GM23338 (cell line): ENCODE measurements around the gene ZHX3. TPM values are rescaled to one million over a fixed set of nuclear protein-coding genes. Genes with fewer than 3 reads are reported as not detected.

Experiments
- ATAC-seq: fragments of 200-7000 bp; cut with Tn5 transposase; 3 replicates; pipeline ENCODE4 v1.9.1; 2020
- DNase-seq: peaks from one replicate; pipeline ENCODE4 v3.0.0-alpha.2; 2015; ENCODE audit warnings: low spot score
- H2AFZ ChIP-seq: fragments of 200-600 bp; sonication (generic); 2 replicates; pipeline ENCODE4 v1.8.0; 2016; ENCODE audit warnings: antibody characterized with exemption, mild to moderate bottlenecking, moderate library complexity
- H3F3A ChIP-seq: fragments of 200-600 bp; sonication (generic); replicated peaks from 2 replicates; pipeline ENCODE4 v1.8.0; 2017; ENCODE audit warnings: antibody characterized with exemption, mixed run types, low read depth
- H3K27ac ChIP-seq: fragments of 200-600 bp; sonication (generic); 2 replicates; pipeline ENCODE4 v1.6.1; 2016; ENCODE audit warnings: low read depth
- H3K27me3 ChIP-seq: fragments of 200-600 bp; sonication (generic); 2 replicates; pipeline ENCODE4 v1.8.0; 2016; ENCODE audit warnings: mild to moderate bottlenecking, mixed run types, moderate library complexity; ENCODE audit not compliant: insufficient read depth
- H3K36me3 ChIP-seq: fragments of 200-600 bp; sonication (generic); 2 replicates; pipeline ENCODE4 v1.8.0; 2016; ENCODE audit warnings: mild to moderate bottlenecking; ENCODE audit not compliant: insufficient read depth
- H3K4me1 ChIP-seq: fragments of 200-600 bp; sonication (generic); 2 replicates; pipeline ENCODE4 v1.8.0; 2016; ENCODE audit warnings: mild to moderate bottlenecking, moderate library complexity; ENCODE audit not compliant: insufficient read depth
- H3K4me2 ChIP-seq: fragments of 200-600 bp; sonication (generic); 2 replicates; pipeline ENCODE4 v1.7.1; 2017; ENCODE audit warnings: mixed run types
- H3K4me3 ChIP-seq: fragments of 200-600 bp; sonication (generic); 2 replicates; pipeline ENCODE4 v1.6.1; 2016; ENCODE audit warnings: mixed run types
- H3K79me2 ChIP-seq: fragments of 200-600 bp; sonication (generic); replicated peaks from 2 replicates; pipeline ENCODE4 v1.8.0; 2017; ENCODE audit warnings: mild to moderate bottlenecking; ENCODE audit not compliant: insufficient read depth
- H3K9me2 ChIP-seq: fragments of 200-600 bp; sonication (generic); 2 replicates; pipeline ENCODE4 v1.8.0; 2017; ENCODE audit not compliant: insufficient read depth
- H4K20me1 ChIP-seq: fragments of 200-600 bp; sonication (generic); replicated peaks from 2 replicates; pipeline ENCODE4 v1.8.0; 2017; ENCODE audit warnings: mild to moderate bottlenecking; ENCODE audit not compliant: insufficient read depth
- H3K27ac Mint-ChIP-seq: 2 replicates; pipeline ENCODE4 v1.8.0; 2020; ENCODE audit warnings: inconsistent platforms, mild to moderate bottlenecking, moderate library complexity, mixed read lengths
- H3K27me3 Mint-ChIP-seq: 3 replicates; pipeline ENCODE4 v1.8.0; 2022; ENCODE audit warnings: low read depth, mild to moderate bottlenecking, moderate library complexity, mixed read lengths, inconsistent platforms; ENCODE audit not compliant: insufficient read depth, poor library complexity
- H3K36me3 Mint-ChIP-seq: 3 replicates; pipeline ENCODE4 v1.8.0; 2021; ENCODE audit warnings: low read depth, mild to moderate bottlenecking, inconsistent platforms, moderate library complexity, mixed read lengths
- H3K4me1 Mint-ChIP-seq: 3 replicates; pipeline ENCODE4 v1.8.0; 2020; ENCODE audit warnings: mild to moderate bottlenecking, inconsistent platforms, mixed read lengths
- H3K4me3 Mint-ChIP-seq: 3 replicates; pipeline ENCODE4 v1.8.0; 2021; ENCODE audit warnings: moderate library complexity, mild to moderate bottlenecking, inconsistent platforms, mixed read lengths
- H3K9me3 Mint-ChIP-seq: 3 replicates; pipeline ENCODE4 v1.8.0; 2020; ENCODE audit warnings: moderate library complexity, mild to moderate bottlenecking, inconsistent platforms, mixed read lengths
- CREB1 ChIP-seq: fragments of 250-450 bp; sonication (Bioruptor Pico); IDR thresholded peaks from 2 replicates; pipeline ENCODE4 v1.5.0; 2020; ENCODE audit warnings: low read depth, mild to moderate bottlenecking, moderate library complexity
- JUNB ChIP-seq: IDR thresholded peaks from one replicate; pipeline ENCODE4 v1.6.1; 2016; ENCODE audit warnings: antibody characterized with exemption; ENCODE audit not compliant: unreplicated experiment
- NANOG ChIP-seq: IDR thresholded peaks from 2 replicates; pipeline ENCODE4 v1.6.1; 2016; ENCODE audit warnings: antibody characterized with exemption, borderline replicate concordance
- REST ChIP-seq: IDR thresholded peaks from one replicate; pipeline ENCODE4 v1.6.1; 2018; ENCODE audit warnings: antibody characterized with exemption; ENCODE audit not compliant: unreplicated experiment
- STAT1 ChIP-seq: IDR thresholded peaks from one replicate; pipeline ENCODE4 v1.6.1; 2016; ENCODE audit warnings: antibody characterized with exemption; ENCODE audit not compliant: unreplicated experiment
- ZNF114 ChIP-seq: fragments of 250-450 bp; sonication (Bioruptor Pico); IDR thresholded peaks from 2 replicates; pipeline ENCODE4 v1.5.0; 2020; ENCODE audit warnings: mild to moderate bottlenecking, moderate library complexity
- ZNF331 ChIP-seq: fragments of 250-450 bp; sonication (Bioruptor Pico); IDR thresholded peaks from 2 replicates; pipeline ENCODE4 v1.5.0; 2020; ENCODE audit warnings: low read depth, mild to moderate bottlenecking, moderate library complexity
- ZNF462 ChIP-seq: fragments of 250-450 bp; sonication (Bioruptor Pico); IDR thresholded peaks from 2 replicates; pipeline ENCODE4 v1.5.0; 2020; ENCODE audit warnings: mild to moderate bottlenecking, moderate library complexity
- polyA plus RNA-seq: library from polyadenylated mRNA; unstranded; fragments of >200 nt; fragmentation: Nextera tagmentation; extraction: Ambion mirVana; gene quantifications from 2 replicates; pipeline ENCODE4 v1.2.1, GENCODE V29; 2016
- total RNA-seq: library from RNA; depleted of rRNA; stranded (reverse); fragments of >200 nt; shearing (Covaris generic); gene quantifications from 2 replicates; pipeline ENCODE4 v1.2.3, GENCODE V29; 2014
- TF ChIP-seq, protein P1 (sequence below): IDR thresholded peaks from 2 replicates; pipeline ENCODE4 v1.6.1; 2016; ENCODE audit warnings: antibody characterized with exemption

ZHX3 gene
- total and polyA plus RNA-seq, 2 experiments from 2014 or later, result 1.7 to 2.8 TPM

- H3K27me3 ChIP-seq, result no peaks in the 10 kb centered on the region
- no peak overlapping the region for H3K27ac ChIP-seq
- H3K27me3 Mint-ChIP-seq, result no peaks in the 10 kb centered on the region
- ATAC-seq (no peak), DNase-seq (no peak)
- TF ChIP-seq ZNF331 (CRISPR knock-in tag) (no peak), CREB1 (no peak), ZNF462 (CRISPR knock-in tag) (no peak), ZNF114 (CRISPR knock-in tag) (no peak), JUNB (no peak), NANOG (no peak), REST (no peak), STAT1 (no peak)
- TF ChIP-seq, protein P1, sequence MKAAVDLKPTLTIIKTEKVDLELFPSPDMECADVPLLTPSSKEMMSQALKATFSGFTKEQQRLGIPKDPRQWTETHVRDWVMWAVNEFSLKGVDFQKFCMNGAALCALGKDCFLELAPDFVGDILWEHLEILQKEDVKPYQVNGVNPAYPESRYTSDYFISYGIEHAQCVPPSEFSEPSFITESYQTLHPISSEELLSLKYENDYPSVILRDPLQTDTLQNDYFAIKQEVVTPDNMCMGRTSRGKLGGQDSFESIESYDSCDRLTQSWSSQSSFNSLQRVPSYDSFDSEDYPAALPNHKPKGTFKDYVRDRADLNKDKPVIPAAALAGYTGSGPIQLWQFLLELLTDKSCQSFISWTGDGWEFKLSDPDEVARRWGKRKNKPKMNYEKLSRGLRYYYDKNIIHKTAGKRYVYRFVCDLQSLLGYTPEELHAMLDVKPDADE, result no peak
- no peaks in the 10 kb centered on the region for H3K36me3 ChIP-seq
- 0 out of 2 replicates have a peak, but pooled peaks cover 4% of the 10 kb centered on the region for H3K79me2 ChIP-seq
- peaks cover 7% of the 10 kb centered on the region; the same call in 1 of the 2 replicates for H3K4me1 ChIP-seq
- no peak overlapping the region for H2AFZ ChIP-seq
- H3K4me3 Mint-ChIP-seq, result no peak overlapping the region
- no peaks in the 10 kb centered on the region for H3K36me3 Mint-ChIP-seq
- H3K4me3 ChIP-seq, result no peak overlapping the region
- no peaks in the 10 kb centered on the region for H3K9me3 Mint-ChIP-seq
- H3K9me2 ChIP-seq, result 0 out of 2 replicates have a peak, but pooled peaks cover 6% of the 10 kb centered on the region
- H3K4me2 ChIP-seq, result no peak overlapping the region
- H3F3A ChIP-seq, result no peaks in the 10 kb centered on the region
- H3K4me1 Mint-ChIP-seq, result peaks cover 24% of the 10 kb centered on the region
- no peak overlapping the region for H3K27ac Mint-ChIP-seq
- no peaks in the 10 kb centered on the region for H4K20me1 ChIP-seq
These were observed 13.0 kb downstream of the ZHX3 start for GRCh38 chr20:41304424-41305079.
